ENCODE data around the gene ITIH6.
A peak's percentile ranks its signal among the peaks of the same experiment; 100 is the strongest.
"Not testable (repeated sequence)": the region's sequence is repeated elsewhere in the genome, so short reads cannot be mapped to it uniquely, and the experiment has no call there.

ITIH6 gene

DNA sequence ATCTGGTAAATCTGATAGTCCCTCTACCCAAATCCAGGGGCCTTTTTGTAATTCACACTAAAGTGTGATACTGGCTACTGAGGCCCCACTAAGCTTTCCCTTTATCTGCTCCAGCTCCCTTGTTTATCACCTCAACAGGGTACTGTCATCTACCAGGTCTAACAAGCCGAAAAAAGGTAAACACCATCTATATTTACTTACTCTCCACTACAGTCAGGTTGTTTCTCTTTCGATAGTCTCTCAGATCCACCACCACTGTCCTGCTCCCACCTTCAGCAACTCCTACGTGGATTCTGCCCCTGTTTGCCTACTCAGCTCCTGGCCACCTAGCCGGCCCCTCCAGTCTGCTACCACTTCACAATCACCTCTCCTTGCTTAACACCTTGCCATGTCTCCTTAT, 3.3 kb downstream of the ITIH6 start:
- DNase-seq, result no peak

DNA sequence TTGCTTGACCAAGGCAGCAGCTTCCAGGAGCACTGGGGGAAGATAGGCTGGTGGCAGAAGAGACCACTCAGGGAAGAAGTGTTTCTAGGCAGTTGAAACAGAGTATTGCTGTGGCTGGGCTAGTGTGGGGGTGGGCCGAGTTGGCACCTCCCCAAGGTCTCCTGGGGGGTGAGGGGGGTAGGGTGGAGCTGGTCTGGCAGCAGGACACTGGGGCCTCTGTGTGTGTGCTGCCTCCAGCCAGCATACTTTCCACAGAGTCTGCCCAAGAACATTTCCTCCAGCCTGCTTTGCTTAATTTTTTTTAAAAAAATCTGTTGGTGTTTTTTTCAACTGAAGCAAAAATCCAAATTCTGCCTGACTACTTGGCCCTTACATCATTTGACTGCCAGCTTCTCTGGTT, 4.0 kb downstream of the ITIH6 start:
- peak; percentile 71 for DNase-seq

- DNase-seq, result not testable (repeated sequence)
Measured at GRCh38 chrX:54789405-54789804, 8.7 kb downstream of the ITIH6 start.

- no peak for DNase-seq
Measured at GRCh38 chrX:54788446-54788845, 9.6 kb downstream of the ITIH6 start.

DNA sequence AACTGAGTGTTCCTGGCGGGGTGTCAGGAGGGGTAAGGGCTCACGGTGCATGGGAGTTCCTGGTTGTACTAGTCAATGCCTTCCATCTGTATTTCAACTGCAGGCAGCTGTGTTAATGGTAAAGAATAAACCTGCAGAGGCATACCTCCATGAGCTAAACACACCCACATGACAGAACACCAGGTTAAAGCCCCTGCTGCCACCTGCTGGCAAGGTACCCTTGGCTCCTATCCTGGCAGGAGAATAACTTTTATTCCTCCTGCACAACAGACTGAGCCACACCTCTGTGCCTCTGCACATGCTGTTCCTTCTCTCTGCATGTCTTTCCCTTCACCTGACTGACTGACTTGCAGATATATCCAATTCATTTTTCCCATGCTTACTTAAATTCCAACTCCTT, 11.1 kb downstream of the ITIH6 start:
- no peak for DNase-seq

DNA sequence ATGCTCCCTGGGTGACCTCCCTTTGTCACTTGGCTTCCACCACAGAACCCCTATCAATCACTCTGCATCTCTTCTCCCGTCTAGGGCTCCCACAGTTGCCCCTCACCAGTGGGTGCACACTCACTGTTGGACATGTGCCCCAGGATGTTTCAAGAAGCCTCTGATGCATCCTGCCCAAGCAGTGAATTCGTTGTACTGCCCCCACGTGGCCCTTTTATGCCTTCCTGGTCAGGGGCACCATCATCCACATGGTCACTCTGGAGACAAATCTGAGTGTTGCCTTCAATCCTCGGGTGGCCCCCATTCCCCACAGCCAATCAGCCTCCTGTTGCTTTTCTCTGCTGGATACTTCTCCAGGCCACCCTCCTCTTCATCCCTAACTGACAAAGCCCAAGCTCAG, 12.2 kb downstream of the ITIH6 start:
- DNase-seq, result no peak

- DNase-seq, result no peak
Measured at GRCh38 chrX:54776987-54777672, 20.9 kb downstream of the ITIH6 start.

- DNase-seq, result no peak
Measured at GRCh38 chrX:54776061-54776460, 22.0 kb downstream of the ITIH6 start.

DNA sequence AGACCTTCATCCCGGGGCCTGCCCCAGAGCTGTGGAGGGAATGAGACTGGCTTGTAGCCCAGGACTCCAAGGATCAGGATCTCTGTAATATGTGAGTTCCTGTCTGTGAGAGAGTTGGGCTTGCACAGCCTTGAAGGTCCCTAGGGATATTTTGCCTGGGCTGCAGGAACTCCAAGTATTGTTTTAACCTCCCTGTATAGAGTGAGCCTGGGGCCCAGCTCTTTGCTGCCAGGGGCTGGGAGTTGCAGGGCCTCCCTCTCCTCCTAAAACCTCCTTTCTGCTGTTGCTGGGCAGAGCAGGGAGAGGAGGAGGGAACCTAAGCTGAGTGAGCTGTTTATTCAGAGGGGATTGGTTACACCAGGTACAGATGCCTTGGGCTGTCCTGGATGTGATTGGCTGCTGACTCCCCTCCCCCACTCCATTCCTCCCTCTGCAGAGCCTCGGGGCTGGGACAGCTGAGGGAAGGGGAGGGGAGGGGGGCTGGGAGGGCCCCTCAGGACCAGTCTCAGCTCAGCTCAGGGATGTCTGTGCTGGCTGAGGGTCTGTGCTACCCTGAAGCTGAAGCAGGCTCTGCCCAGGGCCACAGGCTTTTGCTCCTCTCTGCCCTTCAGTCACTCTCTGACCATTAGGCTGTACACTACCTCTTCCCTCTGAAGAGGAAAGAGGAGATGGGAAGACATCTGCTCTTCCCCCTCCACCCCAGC, 23.5 kb downstream of the ITIH6 start:
- peak; percentile 72 for DNase-seq

DNA sequence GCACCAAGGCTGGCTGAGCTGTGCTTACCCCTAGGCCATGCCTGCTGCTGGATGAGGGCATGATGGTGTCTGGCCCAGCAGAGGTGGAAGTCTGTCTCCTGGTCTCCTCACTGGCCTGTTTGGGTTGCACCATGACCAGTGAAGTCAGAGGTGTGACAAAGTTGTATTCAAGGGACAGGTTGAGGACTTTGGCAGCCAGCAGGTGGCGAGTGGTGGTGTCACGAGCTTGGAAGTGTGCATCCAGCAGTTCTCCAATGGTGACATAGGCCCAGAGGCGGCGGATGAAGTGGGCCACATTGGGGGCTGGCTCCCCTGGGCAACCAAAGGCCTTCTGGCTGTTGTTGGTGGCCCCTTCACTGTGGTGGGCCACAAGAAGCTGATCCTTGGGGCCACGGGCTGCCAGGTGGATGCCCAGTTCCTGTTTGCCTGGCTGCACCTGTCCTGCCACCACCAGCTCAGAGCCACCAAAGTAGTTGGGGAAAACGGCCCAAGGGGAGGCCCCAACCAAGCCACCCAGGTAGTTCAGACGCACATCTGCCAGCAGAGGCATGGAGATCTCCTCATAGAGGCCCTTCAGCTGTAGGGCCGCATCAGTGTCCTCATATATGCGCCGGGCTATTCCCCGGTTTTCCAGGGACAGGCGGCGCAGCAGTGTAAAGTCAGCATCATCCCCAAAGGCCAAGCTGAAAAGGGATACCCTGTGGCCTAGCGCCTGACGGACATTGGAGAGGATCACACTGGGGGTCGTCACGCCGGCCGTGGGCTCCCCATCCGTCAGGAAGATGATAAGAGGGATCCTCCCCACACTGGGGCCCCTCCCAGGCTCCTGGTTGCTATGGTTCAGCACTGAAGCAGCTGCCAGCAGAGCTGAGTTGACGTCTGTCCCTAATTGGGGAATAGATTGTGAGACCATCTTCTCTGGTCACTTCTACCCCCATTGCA, 39.7 kb downstream of the ITIH6 start:
- DNase-seq, result no peak

- no peak for DNase-seq
Measured at GRCh38 chrX:54754854-54755253, 43.2 kb downstream of the ITIH6 start.

DNA sequence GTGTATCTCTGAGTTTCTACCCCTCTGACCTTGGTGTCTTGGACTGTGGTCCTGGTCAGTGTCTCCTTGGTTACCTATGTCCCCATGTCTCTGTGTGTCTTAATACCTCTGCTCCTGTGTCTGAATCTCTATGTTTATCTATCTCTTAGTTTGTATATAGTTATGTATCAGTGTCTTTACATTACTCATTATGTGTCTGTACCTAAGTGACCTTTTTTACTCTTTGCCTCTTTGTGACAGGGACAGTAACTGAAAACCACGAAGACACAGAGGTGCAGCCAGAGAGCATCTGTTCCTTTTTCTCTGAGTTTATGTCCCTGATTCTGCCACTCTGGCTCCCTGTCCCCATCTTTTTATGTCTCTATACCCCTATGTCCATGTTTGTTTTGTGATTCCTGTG, 49.4 kb downstream of the ITIH6 start:
- DNase-seq, result no peak

GRCh38 chrX:54747733-54748393, 50.2 kb downstream of the ITIH6 start:
- no peak for DNase-seq

DNA sequence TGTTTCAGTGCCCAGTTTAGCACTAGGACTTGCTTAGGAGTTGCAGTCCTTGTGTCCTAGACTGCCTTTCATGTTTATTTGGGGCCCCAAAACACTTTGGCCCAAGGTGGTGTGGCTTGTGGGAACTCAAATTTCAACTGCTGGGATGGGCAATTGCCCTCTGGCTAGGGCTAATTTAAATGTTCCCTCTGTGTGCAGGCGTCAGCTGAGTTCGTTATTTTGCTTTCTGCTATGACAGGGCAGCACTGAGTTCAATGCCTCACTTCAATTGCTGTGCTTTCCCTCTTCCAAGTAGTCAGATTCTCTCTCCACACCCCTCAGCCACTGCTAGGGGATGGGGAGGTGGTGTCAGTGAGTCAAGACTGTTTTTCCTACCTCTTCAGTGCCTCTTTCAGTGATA, 51.1 kb downstream of the ITIH6 start:
- no peak for DNase-seq

DNA sequence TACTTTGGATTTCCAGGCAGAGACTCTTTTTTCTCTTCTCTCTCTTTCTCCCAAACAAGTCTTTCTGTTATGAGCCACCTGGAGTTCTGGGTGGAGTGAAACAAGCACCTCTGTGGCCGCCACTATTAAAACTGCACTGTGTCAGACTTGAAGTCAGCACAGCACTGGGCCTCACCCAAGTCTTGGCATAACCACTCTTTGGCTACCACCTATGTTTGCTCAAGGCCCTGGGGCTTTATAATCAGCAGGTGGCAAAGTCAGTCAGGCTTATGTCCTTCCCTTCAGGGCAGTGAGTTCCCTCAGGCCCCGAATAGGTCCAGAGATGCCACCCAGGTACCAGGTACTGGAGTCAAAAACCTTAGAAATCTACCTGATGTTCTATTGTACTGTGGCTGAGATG, 52.4 kb downstream of the ITIH6 start:
- DNase-seq, result no peak

DNA sequence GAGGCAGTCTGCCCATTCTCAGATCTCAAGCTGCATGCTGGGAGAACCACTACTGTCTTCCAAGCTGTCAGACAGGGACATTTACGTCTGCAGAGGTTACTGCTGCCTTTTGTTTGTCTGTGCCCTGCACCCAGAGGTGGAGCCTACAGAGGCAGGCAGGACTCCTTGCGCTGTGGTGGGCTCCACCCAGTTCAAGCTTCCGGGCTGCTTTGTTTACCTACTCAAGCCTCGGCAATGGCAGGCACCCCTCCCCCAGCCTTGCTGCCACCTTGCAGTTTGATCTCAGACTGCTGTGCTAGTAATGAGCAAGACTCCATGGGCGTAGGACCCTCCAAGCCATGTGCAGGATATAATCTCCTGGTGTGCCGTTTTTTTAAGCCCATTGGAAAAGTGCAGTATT, 59.5 kb downstream of the ITIH6 start:
- not testable (repeated sequence) for DNase-seq

GRCh38 chrX:54736298-54736942, 61.6 kb downstream of the ITIH6 start:
- DNase-seq, result not testable (repeated sequence)

DNA sequence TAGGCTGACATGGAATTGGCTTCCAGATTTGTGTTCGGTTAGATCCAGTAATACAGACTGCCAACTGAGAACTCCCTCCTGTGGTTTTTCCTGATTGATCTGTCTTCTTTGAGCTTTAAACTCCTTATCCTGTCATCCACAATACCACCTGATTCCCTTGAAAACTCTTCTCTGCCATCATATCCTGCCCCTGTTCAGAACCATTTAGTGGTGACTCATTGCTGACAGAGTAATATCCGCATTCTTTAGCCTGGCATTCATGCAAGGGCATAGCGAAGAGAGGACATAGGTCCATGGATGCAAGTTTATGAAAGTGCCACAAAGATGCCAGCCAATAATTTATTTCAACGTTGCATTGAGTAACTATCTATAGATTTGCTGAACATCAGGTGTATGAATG, 76.6 kb downstream of the ITIH6 start:
- no peak for DNase-seq

DNA sequence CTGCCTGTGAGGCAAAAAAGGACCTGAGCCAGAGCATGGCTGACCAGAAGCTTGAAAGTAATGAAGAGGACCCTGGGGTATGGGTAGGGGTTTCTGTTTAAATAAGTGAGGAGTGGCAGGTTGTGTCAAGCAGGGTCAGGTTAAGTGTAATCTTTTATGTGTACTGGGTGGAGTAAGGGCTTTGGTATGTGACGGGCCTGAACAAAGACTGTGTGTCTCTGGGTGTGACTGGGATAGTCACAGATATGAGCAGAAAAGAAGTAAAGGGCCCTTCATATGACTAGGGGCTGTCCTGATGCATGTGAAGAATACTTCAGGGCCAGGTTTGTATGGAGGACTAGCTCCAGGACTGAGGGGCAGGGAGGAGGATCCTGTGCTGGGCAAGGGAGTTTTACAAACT, 82.4 kb downstream of the ITIH6 start:
- no peak for DNase-seq

GRCh38 chrX:54714424-54714823, 83.6 kb downstream of the ITIH6 start:
- no peak for DNase-seq

DNA sequence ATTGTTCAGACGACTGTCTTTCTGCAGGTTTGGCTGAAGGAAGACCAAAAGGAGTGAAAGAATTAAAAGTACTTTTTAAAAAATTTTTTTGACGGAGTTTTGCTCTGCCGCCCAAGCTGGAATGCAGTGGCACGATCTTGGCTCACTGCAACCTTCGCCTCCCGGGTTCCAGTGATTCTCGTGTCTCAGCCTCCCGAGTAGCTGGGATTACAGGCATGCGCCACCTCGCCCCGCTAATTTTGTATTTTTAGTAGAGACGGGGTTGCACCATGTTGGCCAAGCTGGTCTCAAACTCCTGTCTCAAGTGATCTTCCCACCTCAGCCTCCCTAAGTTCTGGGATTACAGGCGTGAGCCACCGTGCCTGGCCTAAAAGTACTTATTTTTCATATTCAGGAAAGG, 86.3 kb downstream of the ITIH6 start:
- DNase-seq, result no peak

DNA sequence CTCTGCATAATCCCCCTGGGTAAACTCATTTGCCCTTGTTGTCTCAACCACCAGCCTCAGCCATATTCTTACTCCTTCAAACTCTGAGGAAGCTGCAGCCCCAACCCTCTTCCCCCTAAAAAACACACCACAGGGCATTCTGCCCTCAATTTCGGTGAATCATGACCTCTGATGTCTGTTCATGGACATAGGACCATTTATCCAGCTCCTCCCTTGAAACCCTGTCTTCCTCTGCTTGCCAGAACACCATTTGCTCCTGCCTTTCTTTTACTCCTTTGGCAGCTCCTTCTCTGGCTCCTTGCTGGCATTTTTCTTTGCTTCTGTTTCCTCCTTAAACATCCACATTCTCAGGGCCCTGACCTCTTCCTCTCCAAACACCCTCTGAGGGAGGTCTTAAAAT, 87.1 kb downstream of the ITIH6 start:
- DNase-seq, result no peak

GRCh38 chrX:54708404-54708803, 89.7 kb downstream of the ITIH6 start:
- DNase-seq, result no peak
